Stimulated activated naive CD4-positive, alpha-beta T cell treated with Interleukin-2 at 50 U/mL for 16 hours (primary cell): ENCODE data around the gene CCDC148.

Experiments used
- DNase-seq: peaks from one replicate; lab custom pipeline; 2025; lab: John Stamatoyannopoulos, UW

Gene CCDC148

GRCh38 chr2:158212301-158212700, 244.3 kb downstream of the CCDC148 start:
- no peak for DNase-seq

- no peak for DNase-seq
Observed at GRCh38 chr2:158211502-158211901, 245.1 kb downstream of the CCDC148 start.

GRCh38 chr2:158207354-158207753, 249.2 kb downstream of the CCDC148 start:
- DNase-seq: no peak

- DNase-seq: no peak
Observed at GRCh38 chr2:158205215-158205614, 251.3 kb downstream of the CCDC148 start.

- DNase-seq: no peak
Observed at GRCh38 chr2:158204741-158205165, 251.8 kb downstream of the CCDC148 start.

GRCh38 chr2:158202161-158202815, 254.3 kb downstream of the CCDC148 start:
- DNase-seq: no peak

GRCh38 chr2:158199928-158200650, 256.5 kb downstream of the CCDC148 start:
- DNase-seq: no peak

GRCh38 chr2:158197940-158198339, 258.6 kb downstream of the CCDC148 start:
- no peak for DNase-seq

GRCh38 chr2:158194229-158194628, 262.3 kb downstream of the CCDC148 start:
- DNase-seq: no peak

GRCh38 chr2:158192515-158193443, 263.8 kb downstream of the CCDC148 start:
- DNase-seq: no peak

GRCh38 chr2:158191076-158191895, 265.3 kb downstream of the CCDC148 start:
- no peak for DNase-seq

GRCh38 chr2:158189526-158189925, 267.0 kb downstream of the CCDC148 start:
- DNase-seq: no peak

- DNase-seq: no peak
Observed at GRCh38 chr2:158187908-158188307, 268.6 kb downstream of the CCDC148 start.

- no peak for DNase-seq
Observed at GRCh38 chr2:158184556-158185343, 271.8 kb downstream of the CCDC148 start.

- DNase-seq: no peak
Observed at GRCh38 chr2:158184001-158184400, 272.6 kb downstream of the CCDC148 start.

GRCh38 chr2:158182676-158183295, 273.8 kb downstream of the CCDC148 start:
- DNase-seq: no peak

- no peak for DNase-seq
Observed at GRCh38 chr2:158181171-158181570, 275.4 kb downstream of the CCDC148 start.

GRCh38 chr2:158179660-158180059, 276.9 kb downstream of the CCDC148 start:
- DNase-seq: no peak

GRCh38 chr2:158178646-158179045, 277.9 kb downstream of the CCDC148 start:
- DNase-seq: no peak

GRCh38 chr2:158174956-158175355, 281.6 kb downstream of the CCDC148 start:
- no peak for DNase-seq
